ENCODE measurements around the gene ATN1. TPM values are rescaled to one million over a fixed set of nuclear protein-coding genes. Genes with fewer than 3 reads are reported as not detected.

ATN1 gene
- total and polyA plus RNA-seq, 9 of the 15 experiments (the other 6 are each of a cell fraction or from before 2014, with no cell fraction given) = 0.15 to 49.8 (median 2.7) TPM

DNA sequence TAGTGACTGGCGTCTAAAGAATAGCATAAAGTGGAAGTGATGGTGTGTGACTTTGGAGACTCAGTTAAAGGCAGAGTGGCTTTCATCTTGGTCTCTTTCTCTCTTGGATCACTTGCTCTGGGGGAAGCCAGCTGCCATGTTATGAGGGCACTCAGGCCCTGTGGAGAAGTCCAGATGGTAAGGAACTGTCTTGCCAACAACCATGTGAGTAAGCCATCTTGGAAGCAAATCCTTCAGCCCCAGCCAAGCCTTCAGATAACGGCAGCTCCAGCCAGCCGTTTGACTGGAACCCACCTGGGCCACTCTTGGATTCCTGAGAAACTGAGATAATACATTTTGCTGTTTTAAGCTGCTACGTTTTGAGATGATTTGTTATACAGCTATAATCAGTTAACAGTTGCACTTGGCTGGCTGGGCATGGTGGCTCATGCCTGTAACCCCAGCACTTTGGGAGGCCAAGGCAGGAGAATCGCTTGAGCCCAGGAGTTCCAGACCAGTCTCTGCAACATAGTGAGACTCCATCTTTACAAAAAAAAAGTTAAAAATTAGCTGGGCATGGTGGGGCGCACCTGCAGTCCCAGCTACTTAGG, 30.8 kb upstream of the ATN1 start (continued):
- TF ChIP-seq YY1 (IDR thresholded peaks at IDR 0.05; ENCODE audit: borderline replicate concordance in 1 of 3, control insufficient read depth in 1 of 3, extremely low read depth in 1 of 3, insufficient read depth in 3 of 3, insufficient read length in 1 of 3, insufficient replicate concordance in 2 of 3, low read depth in 1 of 3, low read length in 2 of 3) (peak in 1 of 3 experiments; percentile 33), CBFA2T3 (IDR thresholded peaks at IDR 0.05) (peak; percentile 21; the same call in 1 of the 2 replicates), HNRNPUL1 (IDR thresholded peaks at IDR 0.05; ENCODE audit: low read length) (no peak)
- TF ChIP-seq, protein P1, sequence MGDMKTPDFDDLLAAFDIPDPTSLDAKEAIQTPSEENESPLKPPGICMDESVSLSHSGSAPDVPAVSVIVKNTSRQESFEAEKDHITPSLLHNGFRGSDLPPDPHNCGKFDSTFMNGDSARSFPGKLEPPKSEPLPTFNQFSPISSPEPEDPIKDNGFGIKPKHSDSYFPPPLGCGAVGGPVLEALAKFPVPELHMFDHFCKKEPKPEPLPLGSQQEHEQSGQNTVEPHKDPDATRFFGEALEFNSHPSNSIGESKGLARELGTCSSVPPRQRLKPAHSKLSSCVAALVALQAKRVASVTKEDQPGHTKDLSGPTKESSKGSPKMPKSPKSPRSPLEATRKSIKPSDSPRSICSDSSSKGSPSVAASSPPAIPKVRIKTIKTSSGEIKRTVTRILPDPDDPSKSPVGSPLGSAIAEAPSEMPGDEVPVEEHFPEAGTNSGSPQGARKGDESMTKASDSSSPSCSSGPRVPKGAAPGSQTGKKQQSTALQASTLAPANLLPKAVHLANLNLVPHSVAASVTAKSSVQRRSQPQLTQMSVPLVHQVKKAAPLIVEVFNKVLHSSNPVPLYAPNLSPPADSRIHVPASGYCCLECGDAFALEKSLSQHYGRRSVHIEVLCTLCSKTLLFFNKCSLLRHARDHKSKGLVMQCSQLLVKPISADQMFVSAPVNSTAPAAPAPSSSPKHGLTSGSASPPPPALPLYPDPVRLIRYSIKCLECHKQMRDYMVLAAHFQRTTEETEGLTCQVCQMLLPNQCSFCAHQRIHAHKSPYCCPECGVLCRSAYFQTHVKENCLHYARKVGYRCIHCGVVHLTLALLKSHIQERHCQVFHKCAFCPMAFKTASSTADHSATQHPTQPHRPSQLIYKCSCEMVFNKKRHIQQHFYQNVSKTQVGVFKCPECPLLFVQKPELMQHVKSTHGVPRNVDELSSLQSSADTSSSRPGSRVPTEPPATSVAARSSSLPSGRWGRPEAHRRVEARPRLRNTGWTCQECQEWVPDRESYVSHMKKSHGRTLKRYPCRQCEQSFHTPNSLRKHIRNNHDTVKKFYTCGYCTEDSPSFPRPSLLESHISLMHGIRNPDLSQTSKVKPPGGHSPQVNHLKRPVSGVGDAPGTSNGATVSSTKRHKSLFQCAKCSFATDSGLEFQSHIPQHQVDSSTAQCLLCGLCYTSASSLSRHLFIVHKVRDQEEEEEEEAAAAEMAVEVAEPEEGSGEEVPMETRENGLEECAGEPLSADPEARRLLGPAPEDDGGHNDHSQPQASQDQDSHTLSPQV (IDR thresholded peaks at IDR 0.05) = 0 out of 2 replicates have a peak, but pooled peaks have one; percentile 31

GRCh38 chr12:6899427-6899826, 28.3 kb upstream of the ATN1 start:
- H3K9ac ChIP-seq (ENCODE audit: insufficient read depth in 1 of 2, low read depth in 2 of 2, low read length in 2 of 2) = no peak overlapping the region
- ATAC-seq (no peak), DNase-seq (ENCODE audit: extremely low read depth in 1 of 4, low spot score in 3 of 4) (no peak), FAIRE-seq (no peak)
- no peaks in the 10 kb centered on the region for H3K9me1 ChIP-seq (ENCODE audit: control insufficient read depth, insufficient read depth, low read length)
- intact Hi-C loops (cut with micrococcal nuclease) = no loop called here
- no peaks in the 10 kb centered on the region for H3K36me3 ChIP-seq (ENCODE audit: control insufficient read depth, insufficient read depth, low read length)
- H3K79me2 ChIP-seq (ENCODE audit: control insufficient read depth, insufficient read depth, low read length) = no peaks in the 10 kb centered on the region
- ChIA-PET POLR2A (interaction anchor here (0.6 to 1.1 kb wide), 2 partner anchors 8 to 35 kb away, joined by 3 to 4 read pairs; no protein-coding TSS in a partner anchor), CTCF (ENCODE audit: low intra/inter-chr PET ratio) (no interaction called here)
- H3K4me1 ChIP-seq (replicated peaks in 1 of 2; ENCODE audit: control insufficient read depth in 2 of 2, insufficient read depth in 2 of 2, low read length in 2 of 2) = peaks cover 3 to 23% of the 10 kb centered on the region in 2 experiments
- in situ Hi-C loops (cut with MboI) = no loop called here
- H3K27me3 ChIP-seq (ENCODE audit: control insufficient read depth in 2 of 2, insufficient read depth in 2 of 2, low read length in 2 of 2) = no peaks in the 10 kb centered on the region
- no peak overlapping the region for H3K27ac ChIP-seq (ENCODE audit: extremely low read depth, low read depth, low read length)
- H4K20me1 ChIP-seq (replicated peaks; ENCODE audit: control insufficient read depth, insufficient read depth, low read length) = no peaks in the 10 kb centered on the region
- WGBS (ENCODE audit: insufficient coverage, low coverage, missing lambda C conversion rate) = 55% methylated on average over 5 of the region's 5 CpGs
- H2AFZ ChIP-seq (ENCODE audit: low read depth, low read length) = peak overlapping the region; percentile 70
- no peaks in the 10 kb centered on the region; the same call in 1 of the 2 replicates for H3K9me3 ChIP-seq (replicated peaks; ENCODE audit: control insufficient read depth, insufficient read depth, low read depth, low read length)
- H3K4me2 ChIP-seq (ENCODE audit: insufficient read depth, low read length) = peak overlapping the region; percentile 55
- H3K4me3 ChIP-seq = no peak overlapping the region
- BruUV-seq (replicated peaks) = no TSS peak
- TF ChIP-seq ZNF512 (tag; IDR thresholded peaks at IDR 0.05) (no peak), ZNF140 (CRISPR knock-in tag; IDR thresholded peaks at IDR 0.05) (no peak), ZC3H11A (IDR thresholded peaks at IDR 0.05; ENCODE audit: low read depth, low read length) (no peak), CBX8 (IDR thresholded peaks at IDR 0.05; ENCODE audit: borderline replicate concordance, extremely low read depth, low read depth, low read length, poor library complexity, severe bottlenecking) (no peak), MTA2 (IDR thresholded peaks at IDR 0.05; ENCODE audit: low read depth) (no peak)
- TF ChIP-seq, protein P2, sequence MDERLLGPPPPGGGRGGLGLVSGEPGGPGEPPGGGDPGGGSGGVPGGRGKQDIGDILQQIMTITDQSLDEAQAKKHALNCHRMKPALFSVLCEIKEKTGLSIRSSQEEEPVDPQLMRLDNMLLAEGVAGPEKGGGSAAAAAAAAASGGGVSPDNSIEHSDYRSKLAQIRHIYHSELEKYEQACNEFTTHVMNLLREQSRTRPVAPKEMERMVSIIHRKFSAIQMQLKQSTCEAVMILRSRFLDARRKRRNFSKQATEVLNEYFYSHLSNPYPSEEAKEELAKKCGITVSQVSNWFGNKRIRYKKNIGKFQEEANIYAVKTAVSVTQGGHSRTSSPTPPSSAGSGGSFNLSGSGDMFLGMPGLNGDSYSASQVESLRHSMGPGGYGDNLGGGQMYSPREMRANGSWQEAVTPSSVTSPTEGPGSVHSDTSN (CRISPR knock-in tag; IDR thresholded peaks at IDR 0.05; ENCODE audit: low read depth) = no peak
- TF ChIP-seq, protein P2 (tag; conservative IDR thresholded peaks at IDR 0.05; ENCODE audit: low read depth) = no peak

All from K562 (cell line).